Lower lobe of right lung (tissue), 2 donors: ENCODE measurements around the gene PLA2G15. TPM values are rescaled to one million over a fixed set of nuclear protein-coding genes. Genes with fewer than 3 reads are reported as not detected.

Experiments
- ATAC-seq, 2 donors: fragments of 200-7000 bp; cut with Tn5 transposase; one replicate each; pipeline ENCODE4 v1.9.1; 2020 to 2022; ENCODE audit warnings: mild to moderate bottlenecking in 2 of 2, moderate library complexity in 2 of 2
- DNase-seq: peaks from one replicate; pipeline ENCODE4 v3.0.0-alpha.2; 2020
- H3K27ac ChIP-seq: fragments of 200-600 bp; one replicate; pipeline ENCODE4 v1.8.0; 2022
- H3K27me3 ChIP-seq: fragments of 200-600 bp; one replicate; pipeline ENCODE4 v1.8.0; 2022; ENCODE audit warnings: low read depth
- H3K36me3 ChIP-seq: fragments of 200-600 bp; one replicate; pipeline ENCODE4 v1.8.0; 2022; ENCODE audit warnings: mild to moderate bottlenecking
- H3K4me1 ChIP-seq: fragments of 200-600 bp; one replicate; pipeline ENCODE4 v1.8.0; 2022
- H3K4me3 ChIP-seq: fragments of 200-600 bp; one replicate; pipeline ENCODE4 v1.8.0; 2022; ENCODE audit warnings: mild to moderate bottlenecking
- H3K9me3 ChIP-seq: fragments of 200-600 bp; one replicate; pipeline ENCODE4 v1.8.0; 2022
- CTCF ChIP-seq: fragments of 200-600 bp; IDR thresholded peaks from one replicate; pipeline ENCODE4 v1.8.0; 2022; ENCODE audit warnings: antibody characterized with exemption, mild to moderate bottlenecking
- intact Hi-C: fragments of 100-400 bp; cut with DNase I; formaldehyde crosslinking; loops from one replicate; pipeline ENCODE4 v1.11.0; 2022
- total RNA-seq: library from RNA; stranded (reverse); fragmentation: NEBNext Ultra II Directional; extraction: Animal tissue kit (Norgen Biotek cat#: 25700); gene quantifications from one replicate; pipeline ENCODE4 v1.2.1, GENCODE V29; 2021
- donor health status: DM: no; HTN: yes; CAD: no; lungs with severe emphysema.

The PLA2G15 gene
- total RNA-seq, 1 donor from 2014 or later, result 45.1 TPM

GRCh38 chr16:68229431-68230175, 15.6 kb upstream of the PLA2G15 start:
- TF ChIP-seq CTCF, result peak; percentile 84
- peaks cover 71% of the 10 kb centered on the region for H3K36me3 ChIP-seq
- H3K9me3 ChIP-seq, result no peaks in the 10 kb centered on the region
- H3K27ac ChIP-seq, result no peak overlapping the region
- intact Hi-C loops, result no loop called here
- ATAC-seq, result peak; percentile 12 to 15
- no peak for DNase-seq
- no peak overlapping the region for H3K4me3 ChIP-seq
- no peaks in the 10 kb centered on the region for H3K27me3 ChIP-seq
- H3K4me1 ChIP-seq, result peaks cover 38% of the 10 kb centered on the region

- Histone ChIP-seq H3K27me3 (no peaks in the 10 kb centered on the region), H3K27ac (no peak overlapping the region), H3K36me3 (peaks cover 71% of the 10 kb centered on the region), H3K4me3 (no peak overlapping the region), H3K4me1 (peaks cover 38% of the 10 kb centered on the region), H3K9me3 (no peaks in the 10 kb centered on the region)
- no peak for TF ChIP-seq CTCF
- DNase-seq (no peak), ATAC-seq (no peak)
- intact Hi-C loops, result no loop called here
Measured at GRCh38 chr16:68230176-68230571, 15.0 kb upstream of the PLA2G15 start.

- Histone ChIP-seq H3K27ac (no peak overlapping the region), H3K4me3 (no peak overlapping the region), H3K4me1 (peaks cover 38% of the 10 kb centered on the region), H3K9me3 (no peaks in the 10 kb centered on the region), H3K36me3 (peaks cover 71% of the 10 kb centered on the region), H3K27me3 (no peaks in the 10 kb centered on the region)
- no peak for TF ChIP-seq CTCF
- ATAC-seq (no peak), DNase-seq (no peak)
- intact Hi-C loops, result no loop called here
Measured at GRCh38 chr16:68230956-68231355, 14.2 kb upstream of the PLA2G15 start.

- no peak for DNase-seq
- Histone ChIP-seq H3K4me1 (peaks cover 43% of the 10 kb centered on the region), H3K36me3 (peaks cover 66% of the 10 kb centered on the region), H3K9me3 (no peaks in the 10 kb centered on the region), H3K27me3 (no peaks in the 10 kb centered on the region), H3K4me3 (no peak overlapping the region), H3K27ac (no peak overlapping the region)
- no peak for TF ChIP-seq CTCF
- ATAC-seq, result no peak
- intact Hi-C loops, result no loop called here
Measured at GRCh38 chr16:68231384-68232136, 13.6 kb upstream of the PLA2G15 start.

- Histone ChIP-seq H3K4me3 (no peak overlapping the region), H3K36me3 (peaks cover 58% of the 10 kb centered on the region), H3K9me3 (no peaks in the 10 kb centered on the region), H3K4me1 (peaks cover 45% of the 10 kb centered on the region), H3K27me3 (no peaks in the 10 kb centered on the region), H3K27ac (no peak overlapping the region)
- TF ChIP-seq CTCF, result no peak
- DNase-seq (peak; percentile 50), ATAC-seq (no peak)
- intact Hi-C loops, result no loop called here
Measured at GRCh38 chr16:68232335-68232734, 12.8 kb upstream of the PLA2G15 start.
